HG03571 (cell line): ENCODE data around the gene FAM24B.
"Not testable (repeated sequence)": the region's sequence is repeated elsewhere in the genome, so short reads cannot be mapped to it uniquely, and the experiment has no call there.

Experiments
- ATAC-seq: cut with Tn5 transposase; IDR thresholded peaks from one replicate; pipeline ENCODE4 v1.9.1; 2021; ENCODE audit not compliant: unreplicated experiment

The FAM24B gene

GRCh38 chr10:122859527-122859926 is 19.9 kb downstream of the FAM24B start:
- no peak for ATAC-seq

GRCh38 chr10:122858042-122858441 is 21.3 kb downstream of the FAM24B start:
- ATAC-seq: not testable (repeated sequence)

- ATAC-seq: no peak
Observed at GRCh38 chr10:122856902-122857301, 22.5 kb downstream of the FAM24B start.

GRCh38 chr10:122855745-122856144 is 23.6 kb downstream of the FAM24B start:
- no peak for ATAC-seq

- no peak for ATAC-seq
Observed at GRCh38 chr10:122854648-122855047, 24.7 kb downstream of the FAM24B start.

- ATAC-seq: no peak
Observed at GRCh38 chr10:122853665-122854313, 25.6 kb downstream of the FAM24B start.

- ATAC-seq: no peak
Observed at GRCh38 chr10:122852261-122852660, 27.1 kb downstream of the FAM24B start.

- no peak for ATAC-seq
Observed at GRCh38 chr10:122850705-122851640, 28.4 kb downstream of the FAM24B start.

- no peak for ATAC-seq
Observed at GRCh38 chr10:122849900-122850605, 29.3 kb downstream of the FAM24B start.

- ATAC-seq: no peak
Observed at GRCh38 chr10:122849090-122849489, 30.3 kb downstream of the FAM24B start.

GRCh38 chr10:122847782-122848604 is 31.4 kb downstream of the FAM24B start:
- no peak for ATAC-seq

GRCh38 chr10:122845783-122846332 is 33.5 kb downstream of the FAM24B start, which contains the start of gene CUZD1:
TSS of gene CUZD1 (minus strand) at chr10:122845857. CDS start at chr10:122845843, 14 bp downstream.
- ATAC-seq: no peak

- no peak for ATAC-seq
Observed at GRCh38 chr10:122844146-122844545, 35.2 kb downstream of the FAM24B start.

GRCh38 chr10:122841569-122841968 is 37.8 kb downstream of the FAM24B start:
- no peak for ATAC-seq

- no peak for ATAC-seq
Observed at GRCh38 chr10:122839505-122839904, 39.9 kb downstream of the FAM24B start.

GRCh38 chr10:122838880-122839279 is 40.5 kb downstream of the FAM24B start:
- no peak for ATAC-seq

GRCh38 chr10:122835908-122836307 is 43.5 kb downstream of the FAM24B start:
- ATAC-seq: no peak

GRCh38 chr10:122830965-122831353 is 48.4 kb downstream of the FAM24B start:
- ATAC-seq: no peak

GRCh38 chr10:122830273-122830964 is 49.0 kb downstream of the FAM24B start:
- no peak for ATAC-seq

- no peak for ATAC-seq
Observed at GRCh38 chr10:122829454-122829853, 49.9 kb downstream of the FAM24B start.
